ENCODE measurements around the gene AKR7A2. TPM values are rescaled to one million over a fixed set of nuclear protein-coding genes. Genes with fewer than 3 reads are reported as not detected.
"Not testable (repeated sequence)": the region's sequence is repeated elsewhere in the genome, so short reads cannot be mapped to it uniquely, and the experiment has no call there.

Gene AKR7A2
- total RNA-seq, 1 donor from 2014 or later, result 35.9 TPM

DNA sequence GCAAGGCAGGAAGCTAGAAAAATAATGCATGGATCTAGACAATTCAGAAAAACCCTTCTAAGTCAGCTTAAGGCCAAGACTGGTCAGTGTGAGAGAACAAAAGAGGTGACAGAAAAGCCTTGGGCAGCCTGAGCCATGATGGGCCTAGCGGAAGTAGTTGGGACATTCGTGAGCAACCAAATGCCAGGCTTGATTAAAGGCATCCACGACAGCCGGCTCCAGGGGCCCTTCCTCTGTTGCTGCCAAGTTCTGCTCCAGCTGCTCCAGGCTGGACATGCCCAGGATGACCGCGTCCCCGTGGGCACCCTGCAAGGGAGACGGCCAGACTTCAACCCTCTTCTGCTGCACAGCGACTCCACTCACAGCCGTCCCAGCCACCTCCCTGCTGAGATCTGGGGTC lies 7.9 kb downstream of the AKR7A2 start:
- not testable (repeated sequence) for DNase-seq

DNA sequence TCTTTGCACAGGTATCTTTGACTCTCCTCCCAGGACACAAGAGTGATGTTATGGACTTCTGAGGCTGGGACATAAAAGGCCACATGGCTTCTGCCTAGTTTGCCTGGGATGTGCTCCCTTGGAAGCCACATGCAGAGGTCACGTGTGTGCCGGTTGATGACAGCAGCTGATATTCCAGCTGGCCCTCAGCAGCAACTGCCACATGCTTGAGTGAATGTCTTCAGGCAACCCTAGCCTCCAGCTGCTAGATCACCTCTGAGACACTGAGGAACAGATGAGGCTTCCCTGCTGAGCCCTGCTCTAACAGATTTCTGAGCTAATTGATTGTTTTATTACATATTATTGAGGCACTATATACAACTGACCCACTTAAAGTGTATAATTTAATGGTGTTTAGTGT lies 11.7 kb downstream of the AKR7A2 start:
- DNase-seq, result no peak

DNA sequence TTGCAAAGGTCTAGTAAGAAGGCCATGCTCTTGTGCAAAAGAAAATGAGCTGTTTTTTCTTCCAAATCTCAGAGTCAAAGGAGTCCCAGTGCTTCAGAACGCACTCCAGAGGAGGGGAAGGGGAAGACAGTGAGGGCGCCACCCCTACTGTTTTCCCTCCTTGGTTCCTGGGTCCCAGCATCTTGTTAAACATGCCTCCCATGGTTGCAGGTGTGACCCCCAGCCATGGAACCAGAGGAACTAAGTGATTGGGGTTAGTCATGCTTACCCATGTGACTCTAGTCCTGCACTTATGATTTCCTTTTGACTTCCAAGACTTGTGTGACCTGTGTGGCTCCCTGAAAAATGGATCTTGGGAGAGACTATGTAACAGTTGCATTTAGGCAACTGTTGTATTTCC lies 17.3 kb downstream of the AKR7A2 start:
- no peak for DNase-seq

DNA sequence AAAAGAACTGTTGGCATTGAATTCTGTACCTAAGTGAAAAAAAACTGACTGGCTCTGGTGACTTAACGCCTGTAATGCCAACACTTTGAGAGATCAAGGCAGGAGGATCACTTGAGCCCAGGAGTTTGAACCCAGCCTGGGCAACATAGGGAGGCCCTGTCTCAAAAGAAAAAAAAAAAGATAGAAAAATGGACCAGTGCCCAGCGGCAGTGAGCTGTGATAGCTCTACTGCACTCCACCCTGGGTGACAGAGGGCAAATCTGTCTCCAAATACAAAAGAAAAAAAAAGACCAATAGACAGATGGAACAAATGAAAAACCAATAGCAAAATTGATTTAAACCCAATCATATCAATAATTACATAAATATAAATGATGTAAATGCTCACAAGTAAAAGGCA lies 22.7 kb downstream of the AKR7A2 start:
- DNase-seq, result no peak

DNA sequence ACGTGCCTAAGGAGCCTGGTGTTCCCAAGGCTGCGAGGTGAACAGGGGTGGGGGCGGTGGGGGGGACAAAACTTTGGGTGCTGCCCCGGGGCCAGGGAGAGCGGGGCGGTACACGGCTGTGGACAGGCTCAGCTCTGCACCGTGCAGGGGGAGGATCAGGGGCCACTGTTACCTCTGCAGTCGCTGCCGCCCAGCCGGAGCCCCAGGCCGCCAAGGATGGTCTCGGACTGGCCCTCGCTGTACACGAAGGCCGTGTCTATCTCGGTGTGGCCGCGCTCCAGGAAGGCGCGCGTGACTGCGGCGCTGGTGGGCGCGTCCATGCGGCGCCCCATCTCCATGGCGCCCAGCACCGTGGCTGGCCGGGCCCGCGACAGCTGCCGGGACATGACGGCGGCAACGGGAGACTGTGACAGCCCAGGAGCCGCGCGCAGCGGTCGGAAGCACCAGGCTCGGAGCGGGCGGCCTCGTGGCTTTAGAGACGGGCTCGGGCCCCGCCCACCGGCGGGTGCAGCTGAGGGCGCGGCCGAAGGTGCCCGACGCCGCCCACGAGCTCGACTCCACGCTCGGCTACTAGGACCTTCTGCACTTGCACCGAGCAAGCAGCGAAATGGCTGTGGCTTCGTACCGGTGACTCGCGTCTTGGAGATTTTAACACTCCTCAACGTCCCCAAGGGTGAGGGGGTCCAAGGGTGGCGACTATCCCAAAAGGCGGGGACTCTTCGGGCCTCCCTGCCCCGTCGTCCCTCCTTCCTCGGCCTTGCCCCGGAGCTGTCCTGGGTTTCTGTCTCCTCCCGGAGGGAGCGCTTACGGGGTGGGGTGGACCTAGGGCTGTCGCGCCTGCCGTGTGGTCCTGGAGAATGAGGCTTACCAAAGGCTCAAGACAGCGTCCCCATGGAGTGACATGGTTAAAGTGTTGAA lies 23.4 kb downstream of the AKR7A2 start, which contains the start of gene AKR7A3:
Gene AKR7A3 (minus strand): TSS at position 447 of the 918 bp plus-strand sequence. CDS start 61 bp downstream, at position 386.
- DNase-seq, result not testable (repeated sequence)

DNA sequence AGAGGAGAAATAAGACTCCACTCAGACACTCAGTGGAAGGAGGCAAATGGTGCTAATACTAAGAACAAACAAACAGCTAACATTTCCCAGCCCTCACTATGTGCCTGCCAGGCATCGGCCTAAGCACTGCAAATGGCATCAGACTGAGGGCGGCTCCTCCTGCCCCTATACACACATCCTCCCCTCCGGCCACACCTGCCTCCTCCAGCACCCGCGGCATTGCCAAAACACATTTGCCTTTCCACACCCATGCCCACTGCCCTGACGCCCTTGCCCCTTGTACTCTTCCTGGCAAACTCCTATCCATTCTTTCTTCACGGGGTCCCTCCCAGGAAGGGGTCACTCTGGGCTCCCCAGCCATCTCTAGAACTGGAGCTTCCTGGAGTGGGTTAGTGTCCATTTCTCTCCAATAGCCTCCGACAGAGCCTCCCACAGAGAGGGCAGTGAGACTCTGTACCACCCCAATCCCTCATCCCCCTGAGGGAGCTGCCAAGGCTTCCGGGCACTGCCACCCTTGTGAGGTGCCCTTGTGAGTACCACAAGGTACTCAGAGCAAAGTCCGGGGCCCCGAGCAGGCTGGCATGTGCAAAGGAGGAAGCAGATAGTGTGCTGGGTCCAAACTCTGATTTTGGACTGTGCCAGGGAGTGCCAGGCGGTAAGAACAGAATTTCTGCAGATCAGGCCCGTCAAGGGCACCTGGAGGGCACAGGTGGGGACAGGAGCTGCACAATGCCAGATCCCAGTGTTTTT lies 24.3 kb downstream of the AKR7A2 start:
- DNase-seq, result no peak

DNA sequence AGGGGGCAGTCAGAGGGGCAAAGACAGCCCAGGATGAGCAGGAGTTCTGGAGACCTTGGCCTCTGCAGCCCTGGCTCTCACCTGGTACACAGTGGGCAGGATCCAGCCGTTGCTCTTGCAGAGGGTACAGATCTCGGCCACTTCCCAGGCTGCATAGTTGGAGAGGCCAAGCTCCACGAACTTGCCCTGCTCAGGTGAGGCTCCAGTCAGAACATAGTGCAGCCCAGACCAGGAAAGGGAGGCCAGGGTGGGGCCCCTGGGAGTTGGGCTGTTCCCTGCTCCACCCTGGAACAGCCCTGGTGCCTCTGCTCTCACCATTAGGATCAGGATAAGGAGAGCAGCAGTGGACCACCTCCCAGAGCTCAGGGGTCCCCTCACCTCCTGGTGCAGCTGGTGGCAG lies 26.1 kb downstream of the AKR7A2 start:
- DNase-seq, result not testable (repeated sequence)

DNA sequence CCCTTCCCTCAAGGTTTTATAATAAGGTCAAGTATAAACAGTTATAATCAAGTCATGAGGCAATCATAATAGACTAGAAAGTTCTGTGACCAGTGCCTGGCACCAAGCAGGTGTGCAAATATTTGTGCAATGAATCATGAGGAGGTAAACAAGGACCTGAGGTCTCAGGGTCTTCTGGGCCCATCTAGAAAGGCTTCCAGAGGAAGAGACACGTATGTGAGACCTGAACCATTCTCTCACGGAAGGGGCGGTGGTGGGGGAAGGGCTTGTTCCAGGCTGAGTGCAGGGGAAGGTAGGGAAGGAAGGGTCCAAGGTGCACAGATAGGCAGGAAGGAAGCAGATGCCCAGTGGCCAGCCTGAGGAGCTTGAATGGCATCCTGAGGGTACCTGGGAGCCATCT lies 26.6 kb downstream of the AKR7A2 start:
- not testable (repeated sequence) for DNase-seq

DNA sequence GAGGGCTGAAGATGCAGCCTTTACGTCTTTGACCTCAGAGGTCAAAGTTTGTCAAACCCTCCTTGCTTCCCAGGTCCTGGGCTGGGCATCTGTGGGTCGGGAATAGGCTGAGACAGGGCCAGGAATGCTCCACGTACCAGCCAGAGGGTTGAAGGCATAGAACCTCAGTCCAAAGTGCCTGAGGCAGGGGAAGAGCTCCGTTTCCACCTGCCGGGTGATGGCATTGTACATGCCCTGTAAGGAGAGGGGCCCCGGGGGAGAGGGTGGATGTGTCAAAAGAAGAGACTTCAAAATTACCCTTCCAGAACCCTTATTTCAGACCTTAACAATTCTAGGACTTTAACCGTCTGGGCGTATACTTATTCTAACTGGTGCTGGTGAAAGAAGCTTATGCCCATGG lies 27.1 kb downstream of the AKR7A2 start:
- DNase-seq, result no peak

DNA sequence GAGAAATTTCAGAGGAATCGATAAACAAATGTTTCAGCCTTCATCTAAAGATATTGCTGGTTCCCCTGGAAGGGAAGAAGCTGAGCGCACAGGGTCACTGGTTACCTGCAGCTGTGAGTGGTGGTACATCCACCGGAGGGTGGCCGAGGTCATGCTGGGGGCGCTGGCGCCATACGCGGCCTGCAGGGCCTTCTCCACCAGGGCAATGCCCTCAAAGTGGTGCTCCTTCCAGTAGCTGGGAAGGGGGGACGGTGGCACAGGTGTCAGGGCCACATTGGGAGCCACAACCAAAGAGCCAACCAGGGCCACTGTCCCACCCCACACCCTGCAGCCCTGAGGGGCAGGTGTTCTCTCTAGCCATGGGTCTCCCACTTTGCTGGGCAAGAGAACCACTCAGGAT lies 28.1 kb downstream of the AKR7A2 start:
- no peak for DNase-seq

DNA sequence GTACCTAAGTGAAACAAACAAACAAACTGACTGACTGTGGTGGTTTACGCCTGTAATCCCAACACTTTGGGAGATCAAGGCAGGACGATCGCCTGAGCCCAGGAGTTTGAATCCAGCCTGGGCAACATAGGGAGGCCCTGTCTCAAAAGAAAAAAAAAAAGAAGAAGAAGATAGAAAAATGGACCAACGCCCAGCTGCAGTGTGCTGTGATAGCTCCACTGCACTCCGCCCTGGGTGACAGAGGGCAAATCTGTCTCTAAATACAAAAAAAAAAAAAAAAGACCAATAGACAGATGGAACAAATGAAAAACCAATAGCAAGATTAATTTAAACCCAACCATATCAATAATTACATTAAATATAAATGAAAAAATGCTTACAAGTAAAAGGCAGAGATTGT lies 37.3 kb downstream of the AKR7A2 start:
- no peak for DNase-seq

DNA sequence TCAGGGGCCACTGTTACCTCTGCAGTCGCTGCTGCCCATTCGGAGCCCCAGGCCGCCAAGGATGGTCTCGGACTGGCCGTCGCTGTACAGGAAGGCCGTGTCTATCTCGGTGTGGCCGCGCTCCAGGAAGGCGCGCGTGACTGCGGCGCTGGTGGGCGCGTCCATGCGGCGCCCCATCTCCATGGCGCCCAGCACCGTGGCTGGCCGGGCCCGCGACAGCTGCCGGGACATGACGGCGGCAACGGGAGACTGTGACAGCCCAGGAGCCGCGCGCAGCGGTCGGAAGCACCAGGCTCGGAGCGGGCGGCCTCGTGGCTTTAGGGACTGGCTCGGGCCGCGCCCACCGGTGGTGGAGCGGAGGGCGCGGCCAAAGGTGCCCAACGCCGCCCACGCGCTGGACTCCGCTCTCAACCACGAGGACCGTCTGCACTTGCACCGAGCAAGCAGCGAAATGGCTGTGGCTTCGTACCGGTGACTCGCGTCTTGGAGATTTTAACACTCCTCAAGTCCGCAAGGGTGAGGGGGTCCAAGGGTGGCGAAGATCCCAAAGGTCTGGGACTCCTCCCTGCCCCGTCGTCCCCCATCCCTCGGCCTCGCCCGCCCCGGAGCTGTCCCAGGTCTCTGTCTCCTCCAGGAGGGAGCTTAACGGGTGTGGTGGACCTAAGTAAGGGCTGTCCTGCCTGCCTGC lies 38.0 kb downstream of the AKR7A2 start:
- DNase-seq, result not testable (repeated sequence)

DNA sequence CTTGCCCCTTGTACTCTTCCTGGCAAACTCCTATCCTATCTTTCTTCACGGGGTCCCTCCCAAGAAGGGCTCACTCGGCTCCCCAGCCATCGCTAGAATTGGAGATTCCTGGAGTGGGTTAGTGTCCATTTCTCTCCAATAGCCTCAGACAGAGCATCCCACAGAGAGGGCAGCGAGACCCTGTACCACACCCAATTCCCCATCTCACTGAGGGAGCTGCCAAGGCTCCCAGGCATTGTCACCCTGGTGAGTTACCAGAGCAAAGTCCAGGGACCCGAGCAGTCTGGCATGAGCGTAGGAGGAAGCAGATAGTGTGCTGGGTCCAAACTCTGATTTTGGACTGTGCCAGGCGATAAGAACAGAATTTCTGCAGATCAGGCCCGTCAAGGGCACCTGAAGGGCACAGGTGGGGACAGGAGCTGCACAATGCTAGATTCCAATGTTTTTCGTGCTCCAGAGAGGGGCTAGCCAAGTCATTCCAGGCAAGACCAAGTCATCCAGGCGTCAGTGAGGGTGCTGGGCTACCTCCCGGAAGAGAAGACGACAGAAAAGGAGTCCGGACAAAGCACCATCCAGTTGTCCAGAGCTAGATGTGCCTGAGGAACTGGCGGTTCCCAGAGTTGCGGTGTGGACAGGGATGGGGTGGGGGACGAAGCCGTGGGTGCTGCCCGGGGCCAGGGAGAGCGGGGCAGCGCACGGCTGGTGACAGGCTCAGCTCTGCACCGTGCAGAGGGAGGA lies 38.7 kb downstream of the AKR7A2 start:
- no peak for DNase-seq

DNA sequence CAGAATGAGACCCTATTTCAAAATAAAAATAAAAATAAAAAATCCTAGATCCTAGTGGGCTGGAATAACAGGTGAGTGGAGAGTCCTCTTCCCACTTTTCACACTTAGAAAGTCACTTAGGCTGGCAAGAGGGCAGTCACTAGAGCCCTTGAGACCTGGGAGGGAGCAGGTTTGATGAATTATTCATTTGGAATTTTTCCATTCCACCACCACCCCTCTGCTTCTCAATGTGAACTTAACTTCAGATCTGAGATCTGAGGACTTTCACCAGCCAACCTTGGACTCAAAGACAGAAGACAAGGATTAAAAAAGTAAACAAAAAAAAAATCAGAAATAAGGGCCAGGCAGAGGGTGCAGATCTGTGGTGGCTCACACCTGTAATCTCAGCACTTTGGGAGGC lies 39.9 kb downstream of the AKR7A2 start:
- no peak for DNase-seq

DNA sequence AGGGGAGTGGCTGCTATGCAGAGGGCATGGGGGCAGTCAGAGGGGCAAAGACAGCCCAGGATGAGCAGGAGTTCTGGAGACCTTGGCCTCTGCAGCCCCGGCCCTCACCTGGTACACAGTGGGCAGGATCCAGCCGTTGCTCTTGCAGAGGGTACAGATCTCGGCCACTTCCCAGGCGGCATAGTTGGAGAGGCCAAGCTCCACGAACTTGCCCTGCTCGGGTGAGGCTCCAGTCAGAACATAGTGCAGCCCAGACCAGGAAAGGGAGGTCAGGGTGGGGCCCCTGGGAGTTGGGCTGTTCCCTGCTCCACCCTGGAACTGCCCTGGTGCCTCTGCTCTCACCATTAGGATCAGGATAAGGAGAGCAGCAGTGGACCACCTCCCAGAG lies 41.6 kb downstream of the AKR7A2 start:
- DNase-seq, result not testable (repeated sequence)

DNA sequence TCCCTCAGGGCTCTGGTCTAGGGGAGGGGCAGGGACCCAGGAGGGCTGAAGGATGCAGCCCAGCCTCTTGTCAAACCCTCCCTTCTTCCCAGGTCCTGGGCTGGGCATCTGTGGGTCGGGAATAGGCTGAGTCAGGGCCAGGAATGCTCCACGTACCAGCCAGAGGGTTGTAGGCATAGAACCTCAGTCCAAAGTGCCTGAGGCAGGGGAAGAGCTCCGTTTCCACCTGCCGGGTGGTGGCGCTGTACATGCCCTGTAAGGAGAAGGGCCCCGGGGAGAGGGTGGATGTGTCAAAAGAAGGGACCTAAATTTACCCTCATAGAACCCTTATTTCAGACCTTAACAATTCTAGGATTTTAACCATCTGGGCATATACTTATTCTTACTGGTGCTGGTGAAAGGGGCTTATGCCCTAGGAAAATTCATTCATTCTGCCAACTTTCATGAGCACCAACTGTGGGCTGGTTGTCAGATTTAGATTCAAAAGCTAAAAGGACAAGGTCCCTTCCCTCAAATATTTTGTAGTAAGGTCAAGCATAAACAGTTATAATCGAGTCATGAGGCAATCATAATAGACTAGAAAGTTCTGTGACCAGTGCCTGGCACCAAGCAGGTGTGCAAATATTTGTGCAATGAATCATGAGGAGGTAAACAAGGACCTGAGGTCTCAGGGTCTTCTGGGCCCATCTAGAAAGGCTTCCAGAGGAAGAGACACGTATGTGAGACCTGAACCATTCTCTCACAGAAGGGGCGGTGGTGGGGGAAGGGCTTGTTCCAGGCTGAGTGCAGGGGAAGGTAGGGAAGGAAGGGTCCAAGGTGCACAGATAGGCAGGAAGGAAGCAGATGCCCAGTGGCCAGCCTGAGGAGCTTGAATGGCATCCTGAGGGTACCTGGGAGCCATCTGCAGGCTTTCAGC lies 42.3 kb downstream of the AKR7A2 start:
- not testable (repeated sequence) for DNase-seq

DNA sequence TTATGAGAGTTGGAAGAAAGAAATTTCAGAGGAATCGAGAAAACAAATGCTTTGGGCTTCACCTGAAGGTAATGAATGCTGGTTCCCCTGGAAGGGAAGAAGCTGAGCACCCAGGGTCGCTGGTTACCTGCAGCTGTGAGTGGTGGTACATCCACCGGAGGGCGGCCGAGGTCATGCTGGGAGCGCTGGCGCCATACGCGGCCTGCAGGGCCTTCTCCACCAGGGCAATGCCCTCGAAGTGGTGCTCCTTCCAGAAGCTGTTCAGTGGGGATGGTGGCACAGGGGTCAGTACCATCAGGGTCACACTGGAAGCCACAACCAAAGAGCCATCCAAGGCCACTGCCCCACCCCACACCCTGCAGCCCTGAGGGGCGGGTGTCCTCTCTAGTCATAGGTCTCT lies 43.5 kb downstream of the AKR7A2 start:
- no peak for DNase-seq

DNA sequence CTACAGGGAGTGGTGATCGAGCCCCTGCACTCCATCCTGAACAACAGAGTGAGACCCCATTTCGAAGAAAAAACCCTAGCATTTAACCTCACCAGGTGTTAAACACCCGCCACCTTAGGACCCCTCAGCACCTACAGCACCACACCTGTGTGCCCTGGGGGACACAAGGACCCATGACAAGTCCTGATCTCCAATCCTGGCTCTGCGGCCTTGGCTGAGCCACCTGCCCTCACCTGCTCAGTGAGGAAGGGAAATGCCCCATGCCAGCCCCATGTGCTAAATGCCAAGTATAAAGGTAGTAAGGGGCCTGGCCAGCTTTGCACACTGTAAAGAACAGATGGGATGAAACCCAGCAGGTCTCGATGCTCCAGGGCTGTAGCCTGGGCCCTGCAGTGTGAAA lies 49.2 kb downstream of the AKR7A2 start:
- DNase-seq, result no peak

DNA sequence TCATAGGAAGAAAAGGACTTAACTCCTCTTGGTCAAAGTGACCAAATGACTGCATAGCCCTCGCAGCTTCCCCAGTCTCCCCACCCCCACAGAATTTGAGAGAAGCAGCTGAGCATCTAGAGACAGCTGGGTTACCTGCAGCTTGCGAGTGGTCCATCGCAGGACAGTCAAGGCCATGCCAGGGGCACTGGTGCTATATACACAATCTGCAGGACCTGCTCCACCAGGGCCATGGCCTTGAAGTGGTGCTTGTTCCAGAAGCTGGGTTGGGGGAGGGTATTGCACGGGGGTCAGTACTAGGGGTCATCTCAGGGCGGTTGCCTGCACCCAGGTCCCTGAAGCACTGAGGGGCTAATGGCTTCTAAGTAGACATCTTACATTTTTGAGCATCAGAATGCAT lies 49.9 kb downstream of the AKR7A2 start:
- no peak for DNase-seq

DNA sequence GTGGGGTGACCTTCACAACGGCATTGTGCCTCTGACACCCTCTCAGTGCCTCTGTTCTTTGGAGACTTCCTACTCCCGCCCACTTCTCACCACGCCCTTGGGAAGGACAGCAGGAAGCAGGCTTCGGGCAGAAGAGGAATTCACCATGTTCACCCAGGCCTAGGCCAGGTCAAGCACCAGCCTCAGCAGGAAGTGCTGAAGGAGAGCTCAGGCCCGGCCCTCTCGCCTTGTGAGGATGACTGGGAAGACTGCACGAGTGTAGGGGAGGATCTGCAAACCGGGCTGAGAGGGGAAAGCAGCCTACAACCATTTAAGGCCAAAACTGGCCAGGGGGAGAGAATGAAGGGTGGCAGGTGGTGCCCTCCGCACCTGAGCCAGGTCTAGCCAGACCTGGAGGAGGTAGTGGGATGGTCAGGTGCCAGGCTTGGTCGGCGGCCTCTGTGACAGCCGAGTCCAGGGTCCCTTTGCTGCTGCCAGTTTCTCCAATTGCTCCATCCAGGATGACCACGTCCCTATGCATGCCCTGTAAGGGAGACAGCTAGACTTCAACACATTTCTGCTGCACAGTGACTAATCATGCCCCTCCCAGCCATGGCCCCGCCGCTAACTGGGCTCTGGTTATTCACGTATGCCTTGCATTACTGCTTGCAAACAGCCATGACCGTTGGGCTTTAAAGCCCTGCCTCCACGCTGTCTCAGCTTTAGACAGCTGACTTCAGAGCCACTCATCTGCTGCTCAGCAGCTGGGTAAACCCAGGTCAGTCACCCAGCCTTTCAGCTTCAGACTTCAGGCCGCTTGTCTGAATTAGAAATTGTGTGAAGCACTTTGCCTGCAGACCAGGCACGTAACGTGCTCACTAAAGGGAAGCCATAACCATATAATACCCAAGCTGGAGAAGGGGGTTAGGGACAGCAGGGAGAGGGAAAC lies 51.5 kb downstream of the AKR7A2 start:
- no peak for DNase-seq

Measured in skin of body (tissue), 2 donors.